ENCODE results near the gene SLC39A11.

DNA sequence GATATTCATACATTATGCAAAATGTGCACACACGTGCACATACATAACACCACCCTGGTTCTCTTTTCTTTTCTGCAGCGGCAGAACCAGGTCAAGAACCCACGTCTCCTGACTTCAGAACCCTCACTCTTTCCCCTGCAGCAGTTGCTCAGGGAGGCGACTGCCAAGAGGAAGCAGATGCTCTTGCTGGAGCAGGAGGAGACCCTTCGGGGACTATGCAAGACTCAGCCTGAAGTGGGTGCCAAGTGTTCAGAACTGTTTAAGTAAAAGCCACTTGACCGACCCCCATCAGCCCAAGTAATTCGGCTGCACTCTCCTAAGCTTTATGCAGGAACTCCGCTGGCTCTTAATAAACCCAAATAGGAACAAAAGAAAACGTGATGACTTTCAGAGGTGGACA, 193.8 kb downstream of the SLC39A11 start:
- TF ChIP-seq, protein P1, sequence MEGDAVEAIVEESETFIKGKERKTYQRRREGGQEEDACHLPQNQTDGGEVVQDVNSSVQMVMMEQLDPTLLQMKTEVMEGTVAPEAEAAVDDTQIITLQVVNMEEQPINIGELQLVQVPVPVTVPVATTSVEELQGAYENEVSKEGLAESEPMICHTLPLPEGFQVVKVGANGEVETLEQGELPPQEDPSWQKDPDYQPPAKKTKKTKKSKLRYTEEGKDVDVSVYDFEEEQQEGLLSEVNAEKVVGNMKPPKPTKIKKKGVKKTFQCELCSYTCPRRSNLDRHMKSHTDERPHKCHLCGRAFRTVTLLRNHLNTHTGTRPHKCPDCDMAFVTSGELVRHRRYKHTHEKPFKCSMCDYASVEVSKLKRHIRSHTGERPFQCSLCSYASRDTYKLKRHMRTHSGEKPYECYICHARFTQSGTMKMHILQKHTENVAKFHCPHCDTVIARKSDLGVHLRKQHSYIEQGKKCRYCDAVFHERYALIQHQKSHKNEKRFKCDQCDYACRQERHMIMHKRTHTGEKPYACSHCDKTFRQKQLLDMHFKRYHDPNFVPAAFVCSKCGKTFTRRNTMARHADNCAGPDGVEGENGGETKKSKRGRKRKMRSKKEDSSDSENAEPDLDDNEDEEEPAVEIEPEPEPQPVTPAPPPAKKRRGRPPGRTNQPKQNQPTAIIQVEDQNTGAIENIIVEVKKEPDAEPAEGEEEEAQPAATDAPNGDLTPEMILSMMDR (IDR thresholded peaks at IDR 0.05): no peak
- TF ChIP-seq POLR2A (IDR thresholded peaks at IDR 0.05): no peak

All from body of pancreas (tissue), 4 donors.